GM12872 (cell line): ENCODE results near the gene TTLL11.

ENCODE experiments used
- CTCF ChIP-seq: IDR thresholded peaks from 3 replicates; pipeline ENCODE4 v1.5.1; 2011; ENCODE audit warnings: low read depth, mild to moderate bottlenecking, low read length, moderate library complexity; ENCODE audit not compliant: insufficient read depth

TTLL11 gene

GRCh38 chr9:121912812-121913627 is 180.1 kb downstream of the TTLL11 start:
- no peak for TF ChIP-seq CTCF

DNA sequence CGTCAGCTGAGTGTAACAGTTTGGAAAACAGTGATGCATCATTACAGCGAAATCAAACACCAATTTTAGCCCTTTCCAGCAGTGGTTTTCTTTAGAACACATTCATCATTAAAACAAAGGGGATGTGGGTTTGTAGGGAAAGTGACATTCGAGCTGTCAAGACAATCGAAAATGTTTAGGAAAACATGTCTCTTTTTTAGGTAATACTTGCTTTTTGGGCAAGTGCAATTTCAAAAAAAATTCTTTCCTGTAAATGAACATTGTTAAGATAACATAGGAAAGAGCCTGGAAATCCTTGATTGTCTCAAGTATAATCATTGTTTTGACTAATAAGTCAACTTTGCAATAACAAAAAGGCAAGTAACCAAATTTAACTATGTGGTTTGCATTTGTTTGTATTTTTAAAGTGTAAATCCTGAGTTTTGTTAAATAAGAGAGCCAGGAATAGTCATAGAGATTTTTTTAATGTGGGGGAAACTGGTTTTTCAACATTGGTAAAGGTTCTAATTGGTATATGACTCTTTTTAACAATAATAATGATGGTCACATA is 182.5 kb downstream of the TTLL11 start:
- no peak for TF ChIP-seq CTCF

DNA sequence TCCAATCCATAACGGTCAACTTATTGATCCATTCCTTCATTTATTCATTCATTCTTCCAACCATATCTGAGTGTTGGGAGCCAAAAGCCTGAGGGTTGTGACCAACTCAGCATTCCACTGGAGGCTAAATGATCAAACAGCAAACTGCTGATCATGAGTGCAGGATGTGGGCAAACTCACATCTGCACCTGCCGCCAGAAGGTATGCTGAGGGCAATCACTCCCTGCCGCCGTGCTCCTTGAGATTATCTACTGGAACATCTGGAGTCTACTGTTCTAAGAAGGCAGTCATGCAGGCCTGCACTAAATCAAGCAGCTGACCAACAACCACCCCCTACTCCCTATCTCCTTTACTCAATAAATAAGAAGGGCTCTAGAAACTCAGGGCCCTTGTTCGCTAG is 184.0 kb downstream of the TTLL11 start:
- TF ChIP-seq CTCF, result no peak

GRCh38 chr9:121906074-121906870 is 186.8 kb downstream of the TTLL11 start:
- TF ChIP-seq CTCF, result no peak

DNA sequence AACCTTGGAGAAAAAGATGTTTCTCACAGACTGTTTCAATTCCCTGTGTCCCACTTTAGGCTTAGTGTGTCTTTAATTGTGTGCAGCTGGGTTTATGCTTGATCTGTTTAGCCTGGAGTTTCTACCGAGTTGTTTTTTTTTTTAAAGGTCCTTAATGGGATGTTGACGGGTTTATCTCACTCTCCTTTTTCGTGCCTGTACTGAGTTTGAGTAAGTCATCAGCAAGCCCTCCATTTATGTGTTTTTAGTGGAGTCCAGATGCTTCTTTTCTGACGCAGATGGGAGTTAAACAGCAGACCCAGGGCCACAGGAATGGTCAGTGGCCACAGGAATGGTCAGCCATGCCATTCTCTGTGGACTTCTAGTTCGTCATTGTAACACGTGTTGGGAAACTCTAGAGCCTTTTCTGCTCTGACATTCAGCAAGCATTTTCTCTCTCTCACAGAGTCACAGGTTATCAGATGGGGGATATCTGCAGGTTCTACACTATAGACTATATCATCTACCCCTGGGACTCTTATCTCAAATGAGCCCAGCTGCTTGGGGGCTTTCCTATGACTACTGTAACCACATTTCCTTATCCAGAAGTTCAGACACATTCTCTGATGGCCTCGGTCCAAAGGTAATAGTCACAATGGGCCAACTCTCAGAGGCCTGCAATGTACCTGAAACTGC is 190.5 kb downstream of the TTLL11 start:
- no peak for TF ChIP-seq CTCF

- TF ChIP-seq CTCF, result no peak
Measured at GRCh38 chr9:121901616-121902015, 191.5 kb downstream of the TTLL11 start.

GRCh38 chr9:121900163-121900562 is 192.9 kb downstream of the TTLL11 start:
- no peak for TF ChIP-seq CTCF
